Immature natural killer cell (primary cell): ENCODE results near the gene RAD51D. TPM values are rescaled to one million over a fixed set of nuclear protein-coding genes. Genes with fewer than 3 reads are reported as not detected.

Experiments used
- DNase-seq, 3 donors: peaks; one replicate each; pipeline ENCODE4 v3.0.0; 2022; ENCODE audit warnings: mixed read lengths in 1 of 3
- H3K27ac Mint-ChIP-seq, 6 donors: one replicate each; pipeline ENCODE4 v1.8.0; 2020; ENCODE audit warnings: mixed read lengths in 6 of 6, mild to moderate bottlenecking in 5 of 6, inconsistent platforms in 4 of 6, moderate library complexity in 3 of 6
- H3K27me3 Mint-ChIP-seq, 3 donors: one replicate each; pipeline ENCODE4 v1.8.0; 2020 to 2021; ENCODE audit warnings: low read depth in 3 of 3, mild to moderate bottlenecking in 3 of 3, mixed read lengths in 3 of 3, moderate library complexity in 3 of 3, inconsistent platforms in 1 of 3
- H3K36me3 Mint-ChIP-seq, 3 donors: one replicate each; pipeline ENCODE4 v1.8.0; 2020; ENCODE audit warnings: mixed read lengths in 3 of 3, inconsistent platforms in 2 of 3, mild to moderate bottlenecking in 2 of 3
- H3K4me1 Mint-ChIP-seq, 2 donors: one replicate each; pipeline ENCODE4 v1.8.0; 2020; ENCODE audit warnings: inconsistent platforms in 2 of 2, mild to moderate bottlenecking in 2 of 2, mixed read lengths in 2 of 2, moderate library complexity in 1 of 2
- H3K4me3 Mint-ChIP-seq, 5 donors: one replicate each; pipeline ENCODE4 v1.8.0; 2020; ENCODE audit warnings: mild to moderate bottlenecking in 5 of 5, mixed read lengths in 5 of 5, inconsistent platforms in 3 of 5, moderate library complexity in 3 of 5
- H3K9me3 Mint-ChIP-seq, 6 donors: one replicate each; pipeline ENCODE4 v1.8.0; 2020; ENCODE audit warnings: mild to moderate bottlenecking in 6 of 6, mixed read lengths in 6 of 6, inconsistent platforms in 4 of 6, moderate library complexity in 3 of 6
- polyA plus RNA-seq, 3 donors: library from polyadenylated mRNA; unstranded; fragments of 300-500 nt; fragmentation: Illumina TruSeq; gene quantifications; one replicate each; pipeline ENCODE4 v1.2.3, GENCODE V29; 2021

RAD51D gene
- polyA plus RNA-seq, 3 donors from 2014 or later, result 11.0 to 17.8 (median 13.8) TPM

- peaks cover 46 to 78% of the 10 kb centered on the region in 2 donors for H3K4me1 Mint-ChIP-seq
- H3K27me3 Mint-ChIP-seq, result no peaks in the 10 kb centered on the region
- no peak for DNase-seq
- H3K36me3 Mint-ChIP-seq, result no peaks in the 10 kb centered on the region
- H3K4me3 Mint-ChIP-seq, result no peak overlapping the region
- H3K27ac Mint-ChIP-seq, result peak overlapping the region in 3 of 6 donors; percentile 40 to 80 (median 48)
- no peaks in the 10 kb centered on the region for H3K9me3 Mint-ChIP-seq
These were observed 38.0 kb downstream of the RAD51D start for GRCh38 chr17:35081638-35082037.

GRCh38 chr17:35080536-35080935 lies 39.1 kb downstream of the RAD51D start:
- H3K27me3 Mint-ChIP-seq, result no peaks in the 10 kb centered on the region
- peak overlapping the region in 1 of 5 donors; percentile 20 for H3K4me3 Mint-ChIP-seq
- no peak for DNase-seq
- H3K4me1 Mint-ChIP-seq, result peaks cover 44 to 72% of the 10 kb centered on the region in 2 donors
- no peaks in the 10 kb centered on the region for H3K9me3 Mint-ChIP-seq
- H3K36me3 Mint-ChIP-seq, result no peaks in the 10 kb centered on the region
- peak overlapping the region in 5 of 6 donors; percentile 0 to 54 (median 33) for H3K27ac Mint-ChIP-seq

GRCh38 chr17:35079547-35080423 lies 39.9 kb downstream of the RAD51D start:
- H3K9me3 Mint-ChIP-seq, result no peaks in the 10 kb centered on the region
- no peak for DNase-seq
- no peaks in the 10 kb centered on the region for H3K27me3 Mint-ChIP-seq
- H3K4me1 Mint-ChIP-seq, result peaks cover 48 to 72% of the 10 kb centered on the region in 2 donors
- peak overlapping the region in 5 of 6 donors; percentile 0 to 54 (median 33) for H3K27ac Mint-ChIP-seq
- H3K4me3 Mint-ChIP-seq, result peak overlapping the region in 1 of 5 donors; percentile 20
- H3K36me3 Mint-ChIP-seq, result no peaks in the 10 kb centered on the region

GRCh38 chr17:35076874-35077273 lies 42.8 kb downstream of the RAD51D start:
- Mint-ChIP-seq H3K27ac (peak overlapping the region in 2 of 6 donors; percentile 1 to 7), H3K9me3 (no peaks in the 10 kb centered on the region), H3K4me1 (peaks cover 62 to 85% of the 10 kb centered on the region in 2 donors), H3K27me3 (no peaks in the 10 kb centered on the region), H3K36me3 (peaks cover 0 to 3% (median 0%) of the 10 kb centered on the region in 3 donors), H3K4me3 (peak overlapping the region in 1 of 5 donors; percentile 25)
- no peak for DNase-seq

GRCh38 chr17:35074711-35075707 lies 44.7 kb downstream of the RAD51D start:
- Mint-ChIP-seq H3K4me1 (peaks cover 65 to 79% of the 10 kb centered on the region in 2 donors), H3K27me3 (no peaks in the 10 kb centered on the region), H3K36me3 (peaks cover 0 to 3% (median 0%) of the 10 kb centered on the region in 3 donors)

GRCh38 chr17:35073991-35074627 lies 45.6 kb downstream of the RAD51D start:
- Mint-ChIP-seq H3K4me1 (peaks cover 71 to 79% of the 10 kb centered on the region in 2 donors), H3K36me3 (peaks cover 0 to 3% (median 0%) of the 10 kb centered on the region in 3 donors), H3K27me3 (no peaks in the 10 kb centered on the region), H3K9me3 (no peaks in the 10 kb centered on the region), H3K27ac (peak overlapping the region; percentile 23 to 86 (median 72)), H3K4me3 (peak overlapping the region in 1 of 5 donors; percentile 48)
- no peak for DNase-seq

More at GRCh38 chr17:35074711-35075707, 44.7 kb downstream of the RAD51D start:
- peak overlapping the region in 1 of 5 donors; percentile 48 for H3K4me3 Mint-ChIP-seq
- no peaks in the 10 kb centered on the region for H3K9me3 Mint-ChIP-seq
- DNase-seq, result no peak
- H3K27ac Mint-ChIP-seq, result peak overlapping the region in 3 of 6 donors; percentile 30 to 76 (median 52)

- Mint-ChIP-seq H3K27me3 (no peaks in the 10 kb centered on the region), H3K36me3 (peaks cover 0 to 3% (median 2%) of the 10 kb centered on the region in 3 donors), H3K27ac (peak overlapping the region; percentile 61 to 86 (median 73)), H3K4me3 (peak overlapping the region; percentile 24 to 62 (median 56)), H3K9me3 (no peaks in the 10 kb centered on the region), H3K4me1 (peaks cover 75 to 87% of the 10 kb centered on the region in 2 donors)
- DNase-seq, result no peak
These were observed 46.4 kb downstream of the RAD51D start for GRCh38 chr17:35073183-35073790.

- peaks cover 65 to 75% of the 10 kb centered on the region in 2 donors for H3K4me1 Mint-ChIP-seq
These were observed 50.3 kb downstream of the RAD51D start for GRCh38 chr17:35069311-35069710.

GRCh38 chr17:35068249-35068648 lies 51.4 kb downstream of the RAD51D start:
- Mint-ChIP-seq H3K4me1 (peaks cover 65 to 75% of the 10 kb centered on the region in 2 donors), H3K36me3 (peaks cover 3 to 6% (median 4%) of the 10 kb centered on the region in 3 donors), H3K27ac (peak overlapping the region in 5 of 6 donors; percentile 7 to 69 (median 46)), H3K27me3 (peaks cover 0 to 4% (median 2%) of the 10 kb centered on the region in 3 donors), H3K9me3 (no peaks in the 10 kb centered on the region), H3K4me3 (peak overlapping the region in 1 of 5 donors; percentile 15)
- no peak for DNase-seq

More at GRCh38 chr17:35069311-35069710, 50.3 kb downstream of the RAD51D start:
- Mint-ChIP-seq H3K4me3 (peak overlapping the region in 1 of 5 donors; percentile 12), H3K9me3 (no peaks in the 10 kb centered on the region), H3K36me3 (peaks cover 3 to 6% (median 4%) of the 10 kb centered on the region in 3 donors), H3K27ac (peak overlapping the region in 5 of 6 donors; percentile 5 to 46 (median 39)), H3K27me3 (no peaks in the 10 kb centered on the region)
- no peak for DNase-seq

- H3K27ac Mint-ChIP-seq, result peak overlapping the region in 1 of 6 donors; percentile 27
- DNase-seq, result no peak
- H3K9me3 Mint-ChIP-seq, result no peaks in the 10 kb centered on the region
- peaks cover 62 to 75% of the 10 kb centered on the region in 2 donors for H3K4me1 Mint-ChIP-seq
- no peak overlapping the region for H3K4me3 Mint-ChIP-seq
- peaks cover 1 to 6% (median 5%) of the 10 kb centered on the region in 3 donors for H3K27me3 Mint-ChIP-seq
- H3K36me3 Mint-ChIP-seq, result peaks cover 4 to 8% (median 7%) of the 10 kb centered on the region in 3 donors
These were observed 53.8 kb downstream of the RAD51D start for GRCh38 chr17:35065880-35066279.

- DNase-seq, result no peak
- Mint-ChIP-seq H3K4me3 (peak overlapping the region in 4 of 5 donors; percentile 48 to 85 (median 84)), H3K36me3 (peaks cover 9 to 13% (median 12%) of the 10 kb centered on the region in 3 donors), H3K27ac (peak overlapping the region; percentile 89 to 97 (median 94)), H3K9me3 (no peaks in the 10 kb centered on the region), H3K4me1 (peaks cover 57 to 76% of the 10 kb centered on the region in 2 donors), H3K27me3 (peaks cover 1 to 6% (median 5%) of the 10 kb centered on the region in 3 donors)
These were observed 55.0 kb downstream of the RAD51D start for GRCh38 chr17:35064516-35065215.
